ENCODE data around the gene DLX1.
"Not testable (repeated sequence)": the region's sequence is repeated elsewhere in the genome, so short reads cannot be mapped to it uniquely, and the experiment has no call there.

Gene DLX1

DNA sequence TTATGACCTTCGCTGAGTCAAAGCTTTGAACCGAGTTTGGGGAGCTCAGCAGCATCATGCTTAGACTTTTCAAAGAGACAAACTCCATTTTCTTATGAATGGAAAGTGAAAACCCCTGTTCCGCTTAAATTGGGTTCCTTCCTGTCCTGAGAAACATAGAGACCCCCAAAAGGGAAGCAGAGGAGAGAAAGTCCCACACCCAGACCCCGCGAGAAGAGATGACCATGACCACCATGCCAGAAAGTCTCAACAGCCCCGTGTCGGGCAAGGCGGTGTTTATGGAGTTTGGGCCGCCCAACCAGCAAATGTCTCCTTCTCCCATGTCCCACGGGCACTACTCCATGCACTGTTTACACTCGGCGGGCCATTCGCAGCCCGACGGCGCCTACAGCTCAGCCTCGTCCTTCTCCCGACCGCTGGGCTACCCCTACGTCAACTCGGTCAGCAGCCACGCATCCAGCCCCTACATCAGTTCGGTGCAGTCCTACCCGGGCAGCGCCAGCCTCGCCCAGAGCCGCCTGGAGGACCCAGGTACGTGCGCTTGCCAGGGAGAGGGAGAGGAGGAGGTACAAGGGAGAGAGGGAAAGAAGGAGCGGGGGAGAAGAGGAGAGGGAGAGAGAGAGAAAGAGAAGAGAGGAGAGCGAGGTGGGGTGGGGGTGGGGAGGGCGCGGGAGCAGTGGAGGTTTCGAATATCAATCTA is at the start of gene DLX1:
DLX1 (plus strand) TSS at position 48 of the 700 bp plus-strand sequence; CDS start at position 219, 171 bp downstream.
- DNase-seq (ENCODE audit: low read depth) = no peak

DNA sequence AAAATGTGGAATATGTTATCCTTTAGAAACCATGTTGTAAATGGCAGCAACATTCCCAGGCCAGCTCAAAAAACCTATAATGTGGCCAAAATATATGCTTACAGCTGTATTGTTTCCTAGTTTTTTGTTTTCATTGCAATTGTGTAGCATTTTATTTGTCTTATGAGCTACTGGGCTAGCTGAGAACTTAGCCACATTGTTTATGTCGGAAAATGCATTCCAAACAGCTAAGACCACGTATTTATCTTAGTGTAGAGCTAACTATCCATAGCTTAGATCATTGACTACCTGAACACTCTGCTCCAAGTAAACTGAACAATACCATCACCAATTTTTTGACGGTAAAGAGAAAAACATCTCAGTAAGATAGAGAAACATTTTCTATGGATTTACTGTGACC is 47.2 kb upstream of the DLX1 start:
- DNase-seq (ENCODE audit: low read depth) = no peak

- no peak for DNase-seq (ENCODE audit: low read depth)
Measured at GRCh38 chr2:172038604-172039003, 46.7 kb upstream of the DLX1 start.

DNA sequence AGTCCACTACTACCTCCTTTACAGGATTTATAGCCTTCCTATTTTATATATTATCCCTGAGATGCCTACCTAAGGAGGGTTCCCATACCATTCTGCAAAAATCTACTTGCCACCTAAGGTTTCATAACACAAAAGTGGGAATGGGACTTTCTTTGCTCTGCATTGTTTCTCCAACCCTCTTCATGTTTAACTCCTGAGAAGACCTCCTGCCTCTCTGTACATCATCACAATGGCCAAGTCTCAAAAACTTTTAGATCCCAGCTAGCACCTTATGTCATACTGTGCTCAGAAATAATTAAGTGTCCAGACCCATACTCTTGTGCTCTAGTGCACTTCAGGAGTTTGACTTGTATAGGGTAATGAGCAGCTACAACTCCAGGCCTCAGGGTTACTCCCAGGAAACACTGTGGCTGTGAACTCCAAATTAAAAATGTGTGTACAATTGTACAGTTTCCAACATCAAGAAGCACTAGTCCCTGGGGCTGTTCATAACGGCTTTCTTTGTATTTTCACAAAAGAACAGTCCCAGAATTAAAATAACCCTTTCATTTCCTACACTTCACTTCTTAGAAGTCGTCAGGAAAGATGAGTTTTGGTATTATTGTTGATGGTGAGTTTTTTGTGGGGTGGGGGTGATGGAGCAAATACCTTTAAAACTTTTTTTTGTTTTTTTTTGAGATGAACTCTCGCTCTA is 46.1 kb upstream of the DLX1 start:
- no peak for DNase-seq (ENCODE audit: low read depth)

- DNase-seq (ENCODE audit: low read depth) = no peak
Measured at GRCh38 chr2:172040311-172040710, 45.0 kb upstream of the DLX1 start.

DNA sequence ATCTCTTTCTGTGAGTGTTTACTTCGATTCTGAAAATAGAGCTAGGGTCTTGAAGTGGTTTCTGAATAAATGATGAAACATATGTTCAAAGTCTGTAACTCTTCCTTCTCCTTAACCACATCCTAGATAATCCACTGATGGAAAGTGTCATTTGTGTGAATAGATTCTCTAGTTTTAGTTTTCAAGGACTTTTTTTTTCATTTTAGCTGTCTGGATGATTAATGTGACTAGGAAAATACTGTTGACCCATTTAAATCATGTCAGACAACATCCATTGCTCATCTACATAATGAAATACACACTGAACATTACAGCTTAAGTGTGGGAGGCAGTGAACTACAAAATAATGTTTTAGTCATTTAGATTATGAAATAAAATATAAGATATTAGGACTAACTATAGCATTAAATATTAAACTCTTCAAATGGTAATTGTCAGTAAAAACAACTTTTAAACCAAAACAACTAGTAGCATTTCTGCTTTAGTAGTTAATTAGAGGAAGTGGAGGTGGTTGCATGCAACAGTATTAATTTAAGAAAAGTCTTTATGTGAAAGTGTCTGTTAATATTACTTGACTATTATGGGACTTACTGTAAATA is 39.1 kb upstream of the DLX1 start:
- DNase-seq (ENCODE audit: low read depth) = no peak

- no peak for DNase-seq (ENCODE audit: low read depth)
Measured at GRCh38 chr2:172046866-172047565, 38.3 kb upstream of the DLX1 start.

DNA sequence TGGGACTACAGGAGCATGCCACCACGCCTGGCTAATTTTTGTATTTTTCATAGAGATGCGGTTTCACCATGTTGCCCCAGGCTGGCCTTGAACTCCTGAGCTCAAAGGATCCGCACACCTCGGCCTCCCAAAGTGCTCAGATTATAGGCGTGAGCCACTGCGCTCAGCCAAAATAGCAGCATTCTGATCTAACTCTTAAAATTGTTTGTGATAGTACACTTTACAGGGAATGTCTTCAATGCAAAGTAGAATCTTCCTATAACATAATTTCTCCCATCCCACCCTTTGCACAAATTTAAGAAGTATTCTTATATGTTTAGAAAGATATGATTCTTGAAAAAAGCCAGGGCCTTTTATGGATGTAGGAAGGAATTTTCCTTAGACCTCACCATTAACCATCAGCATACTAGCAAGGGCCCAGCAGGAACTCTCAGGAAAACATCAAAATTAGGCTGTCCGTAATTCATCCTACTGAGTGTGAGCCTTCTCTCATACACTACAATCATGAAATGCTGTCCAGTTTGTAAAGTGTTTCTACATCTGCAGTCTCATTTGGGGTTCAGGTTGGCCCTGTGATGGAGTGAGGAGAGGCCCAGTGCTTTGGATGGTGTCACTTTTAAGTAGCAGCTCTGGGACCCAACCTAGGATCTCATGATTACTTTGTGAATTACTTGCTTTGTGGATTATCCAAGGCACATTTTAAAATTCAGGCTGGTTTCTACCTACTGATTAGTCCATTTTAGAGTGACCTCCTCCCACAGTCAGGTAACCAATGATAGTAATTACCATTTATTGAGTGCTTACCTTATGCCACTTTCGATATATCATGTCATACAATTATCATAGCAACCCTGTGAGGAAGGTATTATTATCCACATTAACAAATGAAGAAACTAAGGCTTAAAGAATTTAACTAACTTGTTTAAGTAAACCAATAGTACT is 37.5 kb upstream of the DLX1 start:
- no peak for DNase-seq (ENCODE audit: low read depth)

DNA sequence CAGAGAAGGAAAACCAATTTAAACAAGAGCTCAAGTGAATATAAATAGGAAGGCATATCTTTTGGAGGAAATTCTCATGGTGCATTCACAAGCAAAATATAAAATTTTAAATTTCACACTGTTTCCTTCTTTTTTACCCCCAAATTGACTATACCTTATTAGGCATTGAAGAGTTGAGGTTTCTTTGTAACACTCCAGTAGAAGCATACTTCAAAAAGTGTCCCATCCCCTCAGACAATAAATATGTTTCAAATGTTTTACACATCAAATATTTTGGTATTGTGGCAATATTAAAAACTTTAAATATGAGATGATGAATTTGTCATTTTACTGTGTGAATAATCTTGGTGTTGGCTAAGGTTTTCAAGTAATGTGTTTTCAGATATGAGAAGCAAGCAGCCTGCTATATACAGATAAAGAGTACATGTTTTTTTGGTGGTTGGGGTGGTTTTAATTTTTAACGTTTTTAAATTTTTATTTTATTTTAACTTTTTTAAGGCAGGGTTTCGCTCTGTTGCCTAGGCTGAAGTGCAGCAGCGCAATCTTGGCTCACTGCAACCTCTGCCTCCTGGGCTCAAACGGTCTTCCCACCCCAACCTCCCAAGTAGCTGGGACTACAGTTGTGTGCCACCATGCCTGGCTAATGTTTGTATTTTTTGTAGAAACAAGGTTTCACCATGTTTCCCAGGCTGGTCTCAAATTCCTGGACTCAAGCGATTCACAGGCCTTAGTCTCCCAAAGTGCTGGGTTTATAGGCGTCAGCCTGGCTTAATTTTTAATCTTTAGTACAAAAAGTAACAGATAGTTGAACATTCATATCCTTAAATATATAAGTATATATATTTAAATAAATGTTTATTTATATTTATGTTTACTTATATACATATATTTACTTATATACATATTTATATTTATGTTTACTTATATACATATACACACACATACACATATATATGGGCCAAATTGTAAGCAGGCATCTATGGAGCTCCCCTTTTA is 36.5 kb upstream of the DLX1 start:
- no peak for DNase-seq (ENCODE audit: low read depth)

GRCh38 chr2:172049567-172050120 is 35.7 kb upstream of the DLX1 start:
- DNase-seq (ENCODE audit: low read depth) = no peak

- no peak for DNase-seq (ENCODE audit: low read depth)
Measured at GRCh38 chr2:172050479-172051125, 34.7 kb upstream of the DLX1 start.

DNA sequence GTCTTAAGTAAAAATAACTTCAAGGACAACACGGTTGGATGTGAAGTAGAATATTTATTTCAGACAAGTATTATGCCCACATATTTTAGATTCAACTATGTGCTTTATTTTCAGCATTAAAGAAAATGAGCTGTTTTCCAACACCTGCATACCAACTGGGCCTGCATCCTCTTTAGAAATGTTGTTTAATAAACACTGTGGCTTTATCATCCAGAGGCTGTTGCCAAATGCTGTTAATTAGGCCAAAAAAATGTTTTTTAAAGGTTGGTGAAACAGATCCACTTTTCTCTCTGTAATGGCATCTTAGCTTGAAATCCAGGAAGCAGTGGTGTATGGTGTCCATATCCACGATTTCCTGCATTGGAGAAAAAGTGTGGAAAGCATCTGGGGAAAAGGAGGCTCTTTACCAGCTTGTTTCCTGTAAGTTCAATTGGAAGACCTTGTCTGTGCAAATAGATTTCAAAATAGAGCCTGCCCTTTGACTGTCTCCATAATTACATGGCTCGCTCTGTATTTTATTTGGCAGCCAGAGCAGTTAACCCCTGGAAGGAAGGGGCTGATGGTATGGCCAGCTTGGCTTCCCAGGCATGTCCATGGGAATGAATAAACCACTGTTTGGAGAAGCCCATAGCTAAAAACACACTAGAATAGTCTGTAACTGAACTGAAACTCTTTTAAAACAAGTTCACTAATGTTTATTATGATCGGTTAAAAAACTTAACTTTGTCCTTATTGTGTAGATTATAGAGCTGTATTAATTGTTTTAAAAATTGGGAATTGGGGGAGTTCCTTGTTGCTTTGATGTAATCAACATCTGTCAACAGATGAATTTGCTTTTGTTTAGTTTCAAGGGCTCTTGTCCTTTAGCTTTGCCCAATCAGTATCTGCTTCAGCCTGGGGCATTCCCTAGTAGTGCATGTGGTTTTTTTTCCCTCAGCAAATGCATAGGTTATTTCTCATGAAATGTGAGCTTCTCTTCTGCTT is 33.0 kb upstream of the DLX1 start:
- peak; percentile 14 for DNase-seq (ENCODE audit: low read depth)

DNA sequence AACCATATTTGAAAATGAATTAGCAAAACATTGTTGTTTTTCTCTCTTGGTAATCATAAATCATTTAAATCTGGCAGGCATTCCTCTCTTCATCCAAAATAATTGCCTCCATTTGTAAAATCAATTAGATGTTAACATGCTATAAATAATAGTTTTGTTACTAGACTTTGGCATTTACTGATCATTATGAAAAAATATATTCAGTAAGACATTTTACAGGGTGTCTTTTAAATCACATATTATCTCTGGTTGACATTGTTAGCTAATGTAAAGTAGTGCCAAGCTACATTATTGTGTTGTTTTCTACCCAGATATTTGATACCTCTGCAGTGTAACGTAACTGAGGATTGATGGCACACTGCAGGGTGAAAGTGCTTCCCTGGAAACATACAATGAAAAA is 31.8 kb upstream of the DLX1 start:
- DNase-seq (ENCODE audit: low read depth) = no peak

DNA sequence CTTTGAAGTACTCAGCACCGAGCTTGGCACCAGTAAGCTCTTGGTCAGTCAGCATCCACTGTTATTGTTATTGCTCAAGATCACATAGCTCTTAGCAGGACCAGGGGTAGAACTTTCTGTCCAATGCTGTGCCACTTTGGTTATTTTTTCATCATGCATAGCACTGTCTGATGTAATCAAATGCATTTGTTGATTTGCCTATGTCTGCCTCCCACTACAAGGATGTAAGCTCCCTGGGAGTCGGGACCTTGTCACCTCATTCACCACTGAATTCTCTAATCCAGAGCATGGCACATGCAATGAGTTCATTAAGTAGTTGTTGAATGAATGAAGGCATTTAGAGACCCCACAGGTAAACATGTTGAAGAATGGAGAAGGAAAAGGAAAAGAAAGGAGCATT is 29.0 kb upstream of the DLX1 start:
- DNase-seq (ENCODE audit: low read depth) = no peak

- DNase-seq (ENCODE audit: low read depth) = no peak
Measured at GRCh38 chr2:172058660-172059059, 26.6 kb upstream of the DLX1 start.

DNA sequence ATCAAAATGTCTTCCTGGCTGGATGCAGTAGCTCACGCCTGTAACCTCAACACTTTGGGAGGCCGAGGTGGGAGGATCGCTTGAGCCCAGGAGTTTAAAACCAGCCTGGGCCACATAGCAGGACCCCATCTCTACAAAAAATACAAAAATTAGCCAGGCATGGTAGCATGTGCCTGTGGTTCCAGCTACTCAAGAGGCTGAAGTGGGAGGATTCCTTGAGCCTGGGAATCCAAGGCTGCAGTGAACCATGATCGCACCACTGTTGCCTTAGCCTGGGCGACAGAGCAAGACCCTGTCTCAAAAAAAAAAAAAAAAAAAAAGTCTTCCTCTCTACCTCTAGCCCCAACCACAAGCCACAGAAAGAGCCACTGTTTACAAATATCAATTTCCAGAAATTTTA is 25.2 kb upstream of the DLX1 start:
- not testable (repeated sequence) for DNase-seq (ENCODE audit: low read depth)

DNA sequence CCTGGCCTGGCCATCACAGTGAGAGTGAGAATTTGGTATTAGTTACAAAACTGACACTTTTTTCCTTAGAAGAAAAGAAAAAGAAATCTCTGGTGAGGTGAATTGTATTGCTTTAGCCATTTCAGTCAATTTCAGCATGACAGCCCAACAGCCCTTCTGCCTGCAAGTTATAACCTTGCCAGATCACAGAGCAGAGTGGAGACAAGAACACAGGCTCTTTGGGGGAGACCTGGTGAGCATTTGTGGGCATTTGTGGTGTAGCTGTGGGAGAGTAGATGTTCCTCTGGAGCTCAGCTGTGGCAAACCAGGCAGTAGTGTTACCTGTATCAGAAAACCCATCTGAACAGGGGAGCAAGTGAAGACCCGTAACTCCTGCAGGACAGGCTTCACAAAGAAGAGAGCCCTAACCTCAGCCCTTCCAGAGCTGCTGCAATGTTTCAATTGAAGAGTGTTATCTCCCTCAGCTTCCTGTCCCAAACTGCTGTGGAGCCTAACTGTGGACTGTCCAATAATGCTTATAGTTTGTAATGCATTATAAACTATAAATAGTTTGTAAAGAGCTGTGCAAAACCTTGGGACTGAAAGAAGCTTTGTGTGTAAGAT is 22.8 kb upstream of the DLX1 start:
- DNase-seq (ENCODE audit: low read depth) = no peak

DNA sequence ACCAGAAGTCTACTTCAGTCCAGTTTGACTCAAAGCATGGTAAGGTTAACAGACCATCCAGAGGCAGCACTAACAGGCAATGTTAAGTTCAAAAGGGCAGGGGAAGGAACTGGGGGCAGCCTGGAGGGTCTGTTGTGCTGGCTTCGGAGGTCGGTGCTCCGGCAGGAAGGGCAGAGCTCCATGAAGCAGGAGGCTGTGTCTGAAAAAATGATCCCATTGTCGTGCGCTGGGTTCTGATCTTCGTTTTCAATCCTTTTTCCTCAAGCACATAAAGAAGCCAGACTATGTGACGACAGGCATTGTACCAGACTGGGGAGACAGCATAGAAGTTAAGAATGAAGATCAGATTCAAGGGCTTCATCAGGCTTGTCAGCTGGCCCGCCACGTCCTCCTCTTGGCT is 21.9 kb upstream of the DLX1 start:
- no peak for DNase-seq (ENCODE audit: low read depth)
